Measurements from ENCODE around the gene ZNHIT2.

DNA sequence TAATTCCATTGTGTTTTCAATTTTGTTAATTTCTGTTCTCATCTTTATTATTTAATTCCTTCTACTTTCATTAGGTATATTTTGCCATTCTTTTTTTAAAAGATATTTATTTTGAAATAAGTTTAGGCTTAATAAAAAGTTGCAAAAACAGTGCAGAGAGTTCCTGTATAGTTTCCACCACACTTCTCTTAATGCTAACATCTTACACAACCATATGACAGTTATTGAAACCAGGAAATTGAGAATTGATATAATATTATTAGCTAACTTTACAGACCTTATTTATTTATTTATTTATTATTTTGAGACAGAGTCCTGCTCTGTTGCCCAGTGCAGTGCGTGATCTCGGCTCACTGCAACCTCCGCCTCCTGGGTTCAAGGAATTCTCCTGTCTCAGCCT is 38.8 kb upstream of the ZNHIT2 start:
- no peak for TF ChIP-seq POLR2A (IDR thresholded peaks at IDR 0.05; ENCODE audit: low read depth, low read length)
- TF ChIP-seq POLR2AphosphoS5 (IDR thresholded peaks at IDR 0.05; ENCODE audit: low read depth, low read length): no peak
